NCI-H526 (cell line): ENCODE results near the gene SUMO3.

ENCODE experiments used
- DNase-seq, 2 experiments: peaks; one replicate each; lab custom pipeline; 2025; lab: John Stamatoyannopoulos, UW

Gene SUMO3

GRCh38 chr21:44817914-44818639 is at the start of gene SUMO3:
Gene SUMO3, minus strand, starts transcription at chr21:44818062. Its CDS starts 94 bp downstream, at chr21:44817968.
- peak in 1 of 2 experiments; percentile 87 for DNase-seq

GRCh38 chr21:44867464-44867863 is 49.6 kb upstream of the SUMO3 start:
- DNase-seq, result no peak

GRCh38 chr21:44866780-44867179 is 48.9 kb upstream of the SUMO3 start:
- DNase-seq, result no peak

- no peak for DNase-seq
Observed at GRCh38 chr21:44865561-44866280, 47.9 kb upstream of the SUMO3 start.

- no peak for DNase-seq
Observed at GRCh38 chr21:44862869-44863685, 45.2 kb upstream of the SUMO3 start.

- DNase-seq, result no peak
Observed at GRCh38 chr21:44858791-44859190, 40.9 kb upstream of the SUMO3 start.

GRCh38 chr21:44858291-44858690 is 40.4 kb upstream of the SUMO3 start:
- DNase-seq, result no peak

GRCh38 chr21:44857127-44857892 is 39.4 kb upstream of the SUMO3 start:
- DNase-seq, result no peak

- DNase-seq, result no peak
Observed at GRCh38 chr21:44856131-44856530, 38.3 kb upstream of the SUMO3 start.

GRCh38 chr21:44855572-44855971 is 37.7 kb upstream of the SUMO3 start:
- no peak for DNase-seq

- no peak for DNase-seq
Observed at GRCh38 chr21:44854664-44855446, 37.0 kb upstream of the SUMO3 start.

- DNase-seq, result no peak
Observed at GRCh38 chr21:44854391-44854663, 36.5 kb upstream of the SUMO3 start.

- DNase-seq, result no peak
Observed at GRCh38 chr21:44853601-44854390, 35.9 kb upstream of the SUMO3 start.

- no peak for DNase-seq
Observed at GRCh38 chr21:44850905-44851657, 33.2 kb upstream of the SUMO3 start.

GRCh38 chr21:44850208-44850800 is 32.4 kb upstream of the SUMO3 start:
- DNase-seq, result no peak

GRCh38 chr21:44849616-44850130 is 31.8 kb upstream of the SUMO3 start:
- DNase-seq, result no peak

GRCh38 chr21:44848821-44849521 is 31.1 kb upstream of the SUMO3 start:
- no peak for DNase-seq

- no peak for DNase-seq
Observed at GRCh38 chr21:44847261-44848056, 29.6 kb upstream of the SUMO3 start.
